ENCODE data around the gene TECPR2.

DNA sequence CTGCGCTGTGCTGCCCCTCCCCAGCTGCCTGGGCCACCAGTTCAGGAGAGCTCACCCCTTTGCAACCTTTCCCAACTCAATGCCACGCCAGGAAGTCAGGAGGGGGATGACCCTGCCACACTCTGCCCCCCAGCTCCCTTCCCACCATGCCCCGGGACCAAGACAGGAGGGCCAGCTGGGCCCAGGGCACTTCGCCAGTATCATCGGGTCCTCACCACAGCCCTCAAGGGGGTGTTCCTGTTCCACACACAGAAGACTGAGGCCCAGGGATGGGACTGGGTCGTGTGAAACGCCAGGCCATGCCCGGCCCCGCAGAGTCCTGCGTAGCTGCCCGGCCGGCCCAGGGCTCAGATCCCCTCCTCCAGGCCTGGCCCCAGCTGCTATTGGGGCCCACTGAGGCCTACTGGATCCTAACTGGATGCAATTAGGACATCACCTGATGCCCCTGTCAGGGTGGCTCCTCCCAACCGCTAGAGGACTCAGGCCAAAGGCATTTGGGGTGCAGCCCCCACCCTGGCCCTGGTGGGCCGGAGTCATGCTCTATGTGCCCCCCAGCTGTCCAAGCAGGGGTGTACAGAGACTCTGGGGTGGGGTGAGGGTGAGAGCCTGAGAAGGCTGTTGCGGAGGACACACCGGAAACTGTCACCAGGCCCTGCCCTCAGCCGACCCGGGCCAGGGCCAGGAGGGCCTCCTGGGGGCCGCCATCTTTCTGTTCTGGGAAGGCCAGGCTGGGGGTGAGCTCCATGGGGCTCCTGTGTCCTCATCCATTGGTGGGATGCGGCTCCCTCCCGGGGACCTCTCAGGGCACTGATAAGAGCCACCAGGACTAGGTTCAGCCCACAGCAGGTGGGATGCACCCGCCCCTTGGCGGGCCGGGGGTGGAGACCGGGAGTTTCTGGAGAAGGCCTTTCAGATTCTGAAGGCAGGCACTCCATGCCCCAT is 176.1 kb downstream of the TECPR2 start:
- TF ChIP-seq POLR2A (IDR thresholded peaks at IDR 0.05; ENCODE audit: low read length) (no peak), GATA1 (IDR thresholded peaks at IDR 0.05; ENCODE audit: low read depth, low read length) (no peak)

Data from erythroblast (primary cell).